Stimulated activated CD4-positive, alpha-beta T cell treated with anti-CD3 and anti-CD28 coated beads, Interleukin-1b, Interleukin-23, amount 100 ng/mL, for 48 hours (primary cell): ENCODE results near the gene PPAT.

Experiments used
- DNase-seq: peaks from one replicate; pipeline ENCODE4 v3.0.0-alpha.2; 2020

Gene PPAT

DNA sequence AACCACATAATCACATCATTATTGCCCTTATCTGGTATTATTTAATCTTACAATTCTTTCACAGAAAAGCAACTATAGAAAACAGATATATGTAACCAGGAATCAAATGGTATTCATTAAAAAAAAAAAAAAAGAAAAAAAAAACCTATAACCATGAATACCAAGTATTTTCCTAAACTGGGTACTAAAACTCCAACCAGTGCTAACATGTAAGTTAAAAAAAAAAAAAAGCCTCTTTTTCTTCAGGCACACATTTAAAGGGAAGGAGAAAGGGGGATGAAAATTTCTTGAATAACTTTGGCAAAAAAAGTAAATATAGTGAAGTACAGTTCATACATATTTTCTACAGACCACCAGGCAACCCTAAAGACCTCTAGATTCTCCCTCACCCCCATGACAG, 2.1 kb downstream of the PPAT start:
- DNase-seq = no peak

DNA sequence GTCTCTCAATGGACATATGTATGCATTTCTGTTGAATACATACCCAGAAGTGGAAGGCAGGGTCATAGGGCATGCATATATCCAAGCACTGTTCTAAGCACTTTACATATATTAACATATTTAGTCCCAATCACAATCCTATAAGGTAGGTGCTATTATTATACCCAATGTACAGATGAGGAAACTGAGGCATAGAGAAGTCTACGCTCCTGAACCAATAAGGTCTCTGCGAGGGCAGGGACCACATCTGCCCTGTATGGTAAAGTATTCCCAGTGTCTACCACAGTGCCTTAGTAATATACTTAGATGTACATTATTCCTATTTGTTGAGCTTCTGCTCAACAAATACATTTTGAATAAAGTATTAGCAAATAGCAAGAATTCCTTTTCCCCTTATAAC, 5.2 kb downstream of the PPAT start:
- no peak for DNase-seq

DNA sequence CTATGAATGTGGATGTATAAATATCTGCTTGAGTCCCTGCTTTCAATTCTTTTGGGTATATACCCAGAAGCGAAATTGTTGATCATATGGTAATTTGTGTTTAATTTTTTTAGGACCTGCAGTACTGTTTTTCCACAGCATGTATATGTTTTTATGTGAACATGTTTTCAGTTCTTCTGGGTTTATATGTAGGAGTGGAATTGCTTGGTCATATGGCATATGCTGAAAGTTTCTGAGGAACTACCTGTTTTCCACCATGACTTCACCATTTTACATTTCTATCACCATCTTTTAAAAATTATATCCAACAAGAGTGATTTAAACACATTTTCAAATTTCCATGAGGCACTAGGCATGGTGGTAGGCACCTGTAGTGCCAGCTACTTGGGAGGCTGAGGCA, 8.2 kb downstream of the PPAT start:
- no peak for DNase-seq

DNA sequence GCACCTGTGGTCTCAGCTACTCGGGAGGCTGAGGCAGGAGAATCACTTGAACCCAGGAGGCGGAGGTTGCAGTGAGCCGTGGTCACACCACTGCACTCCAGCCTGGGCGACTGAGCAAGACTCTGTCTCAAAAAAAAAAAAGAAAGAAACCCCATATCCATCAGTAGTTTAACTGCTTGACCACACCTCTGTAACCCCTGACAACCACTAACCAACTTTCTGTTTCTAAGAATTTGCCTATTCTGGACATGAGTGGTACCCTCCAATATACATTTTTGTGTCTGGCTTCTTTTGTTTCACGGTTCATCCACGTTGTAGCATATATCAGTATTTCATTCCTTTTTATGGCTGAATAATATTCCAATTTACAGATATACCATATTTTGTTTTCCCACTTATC, 9.1 kb downstream of the PPAT start:
- DNase-seq = no peak

DNA sequence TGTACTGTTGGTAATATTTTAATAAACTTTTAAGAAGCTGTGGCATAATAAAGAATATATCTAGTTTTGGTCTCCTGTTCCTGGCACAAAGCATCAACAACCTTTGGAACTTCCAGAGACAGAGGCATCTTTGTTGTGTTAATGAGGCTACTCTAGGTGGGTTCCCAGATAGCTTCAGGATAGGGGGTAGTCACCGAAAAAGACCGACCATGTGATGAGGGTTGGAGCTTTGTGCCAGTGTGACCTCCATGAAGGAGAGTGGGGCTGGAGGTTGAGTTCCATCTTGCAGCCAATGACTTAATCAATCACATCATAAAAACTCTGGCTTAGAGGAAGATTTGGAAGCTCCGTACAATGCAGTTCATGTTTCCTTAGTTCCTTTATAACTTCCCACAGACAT, 9.9 kb downstream of the PPAT start:
- no peak for DNase-seq

DNA sequence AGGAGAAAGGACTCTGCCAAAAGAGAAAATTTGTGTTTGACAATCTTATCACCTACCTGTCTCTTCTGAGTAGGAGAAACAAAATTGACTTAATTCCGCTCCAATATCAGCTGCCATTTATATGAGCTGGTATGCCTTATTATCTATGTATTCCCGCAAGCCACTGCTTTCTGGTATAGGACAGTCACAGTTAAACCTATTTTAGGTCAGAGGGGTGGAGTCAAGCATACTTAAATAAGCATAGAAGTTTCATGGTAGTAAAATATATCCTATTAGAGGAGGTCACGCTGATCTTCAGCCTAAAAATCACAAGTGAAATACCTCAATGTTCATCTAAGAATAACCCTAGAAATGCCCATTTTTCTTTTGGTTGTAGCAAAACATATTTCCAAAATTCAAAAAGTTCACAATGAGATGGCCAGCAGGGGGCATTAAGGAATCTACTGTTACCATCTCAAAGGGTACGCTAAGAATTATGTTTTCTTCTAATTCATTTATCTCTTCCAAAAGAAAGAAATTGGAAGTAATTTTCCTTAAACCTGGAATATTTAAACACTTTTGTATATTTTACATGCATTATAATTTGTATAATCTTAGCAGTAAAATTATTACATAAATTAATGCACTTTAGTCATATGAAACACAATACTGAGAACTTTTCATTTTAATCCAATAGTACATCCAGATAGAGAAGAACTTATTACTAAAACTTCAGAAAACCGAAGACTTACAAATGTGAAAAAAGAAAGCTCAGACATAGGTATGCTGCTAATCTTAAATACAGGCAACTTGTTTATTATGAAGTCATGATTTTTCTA, 10.5 kb downstream of the PPAT start:
- no peak for DNase-seq

DNA sequence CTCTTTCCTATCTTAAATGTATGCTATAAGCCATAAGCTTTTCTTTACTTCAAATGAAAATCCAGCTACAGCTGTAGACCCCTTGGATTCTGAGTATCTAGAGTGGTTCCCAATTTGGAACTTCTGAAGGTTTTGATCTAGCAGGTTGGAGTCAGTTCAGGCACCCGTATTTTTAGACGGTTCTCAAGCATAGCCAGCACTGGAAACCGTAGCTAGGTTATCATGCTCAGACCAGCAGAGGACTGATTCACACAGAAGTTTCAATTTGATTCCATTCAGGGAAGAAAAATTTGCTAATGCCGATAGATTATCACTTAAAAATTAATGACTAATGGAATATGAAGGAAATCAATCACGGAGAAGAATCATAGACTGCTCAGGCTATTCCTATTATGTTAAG, 11.2 kb downstream of the PPAT start:
- DNase-seq = no peak

DNA sequence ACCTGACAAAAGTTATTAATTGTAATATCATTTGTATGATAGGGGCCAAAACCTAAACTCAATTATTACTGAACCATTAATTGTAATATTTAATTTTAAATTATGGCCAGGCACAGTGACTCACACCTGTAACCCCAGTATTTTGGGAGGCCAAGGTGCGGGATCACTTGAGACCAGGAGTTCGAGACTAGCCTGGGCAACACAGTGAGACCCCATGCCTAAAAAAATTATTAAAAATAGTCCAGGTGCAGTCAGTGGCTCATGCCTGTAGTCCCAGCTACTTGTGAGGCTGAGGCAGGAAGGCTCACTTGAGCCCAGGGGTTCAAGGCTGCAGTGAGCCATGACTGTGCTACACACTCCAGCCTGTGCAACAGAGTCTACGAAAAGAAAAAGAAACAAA, 18.0 kb downstream of the PPAT start:
- DNase-seq = no peak

DNA sequence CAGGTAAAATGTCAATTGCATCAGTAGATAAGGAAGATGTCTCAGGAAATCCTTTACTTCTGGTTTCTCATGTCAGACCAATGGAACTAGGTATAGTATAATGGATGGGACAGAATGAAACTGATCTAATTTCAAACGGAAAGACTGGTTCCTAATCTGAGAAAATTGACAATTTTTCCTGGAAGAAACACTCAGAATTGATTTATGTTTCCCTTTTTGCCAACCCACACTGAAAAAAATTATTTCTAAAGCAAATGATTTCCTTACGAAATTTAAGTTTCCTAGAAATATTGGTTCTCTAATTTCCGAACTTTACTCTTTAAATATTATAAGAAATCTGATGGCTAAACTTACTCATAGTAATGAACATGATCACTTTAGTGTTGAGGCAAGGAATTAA, 19.1 kb downstream of the PPAT start:
- DNase-seq = no peak

DNA sequence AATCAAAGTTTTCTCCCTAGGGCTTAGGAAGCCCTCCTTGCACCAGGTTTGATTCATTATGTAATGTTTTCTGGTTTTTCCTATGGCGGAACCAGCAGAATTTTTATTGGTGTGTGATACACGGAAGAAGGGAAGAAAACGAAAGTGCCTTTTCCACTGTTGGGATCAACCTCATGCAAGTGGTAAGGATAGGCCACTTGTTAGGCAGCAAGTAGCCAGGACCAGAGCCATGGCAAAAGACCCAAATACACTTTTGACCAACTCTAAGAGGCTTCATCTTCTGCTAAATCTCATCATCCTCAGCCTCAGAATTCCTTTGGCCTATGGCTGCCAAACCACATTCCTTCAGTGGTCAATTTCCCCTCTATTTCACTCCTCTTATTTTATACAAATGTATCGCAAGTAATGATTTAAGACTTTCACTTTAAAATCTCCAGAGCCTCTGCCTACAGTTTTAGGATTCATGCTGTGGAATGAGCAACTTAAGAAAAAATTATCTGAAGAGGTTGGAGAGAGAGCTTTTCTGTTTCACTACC, 21.2 kb downstream of the PPAT start:
- DNase-seq = no peak

DNA sequence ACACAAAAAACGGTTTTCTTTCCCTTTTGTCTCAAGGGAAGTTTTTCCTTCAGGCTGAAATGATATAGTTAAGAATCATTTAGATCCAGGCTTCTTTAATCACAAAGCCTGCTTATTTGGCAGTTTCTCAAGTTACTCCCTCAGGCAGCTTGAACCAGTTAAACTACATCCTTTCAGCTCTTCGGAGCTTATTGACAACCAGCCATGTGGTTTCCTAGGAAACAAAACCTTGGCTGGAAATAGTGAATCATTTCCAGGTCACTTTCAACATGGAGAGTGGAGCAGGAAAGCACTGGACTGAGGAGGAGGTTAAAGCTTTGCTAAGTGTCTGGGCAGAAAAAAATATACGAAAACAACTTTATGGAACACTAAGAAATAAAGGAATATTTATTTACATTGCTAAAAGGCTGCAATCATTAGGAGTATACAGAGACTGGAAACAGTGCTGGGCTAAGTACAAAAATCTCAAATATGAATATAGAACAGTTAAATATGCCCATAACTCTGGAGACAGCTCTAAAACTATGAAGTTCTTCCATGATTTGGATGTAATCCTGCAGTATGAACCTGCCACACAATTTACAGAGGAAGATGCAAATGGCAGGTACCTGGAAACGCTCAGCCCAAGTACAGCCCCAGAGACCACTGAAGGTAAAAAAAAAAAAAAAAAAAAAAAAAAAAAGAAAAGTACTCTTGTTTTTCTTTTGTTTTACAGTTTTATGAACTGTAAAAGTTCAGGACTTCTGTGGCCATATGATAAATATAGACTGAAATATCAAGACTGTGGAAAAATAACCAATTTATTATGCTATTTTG, 25.0 kb downstream of the PPAT start:
- no peak for DNase-seq

DNA sequence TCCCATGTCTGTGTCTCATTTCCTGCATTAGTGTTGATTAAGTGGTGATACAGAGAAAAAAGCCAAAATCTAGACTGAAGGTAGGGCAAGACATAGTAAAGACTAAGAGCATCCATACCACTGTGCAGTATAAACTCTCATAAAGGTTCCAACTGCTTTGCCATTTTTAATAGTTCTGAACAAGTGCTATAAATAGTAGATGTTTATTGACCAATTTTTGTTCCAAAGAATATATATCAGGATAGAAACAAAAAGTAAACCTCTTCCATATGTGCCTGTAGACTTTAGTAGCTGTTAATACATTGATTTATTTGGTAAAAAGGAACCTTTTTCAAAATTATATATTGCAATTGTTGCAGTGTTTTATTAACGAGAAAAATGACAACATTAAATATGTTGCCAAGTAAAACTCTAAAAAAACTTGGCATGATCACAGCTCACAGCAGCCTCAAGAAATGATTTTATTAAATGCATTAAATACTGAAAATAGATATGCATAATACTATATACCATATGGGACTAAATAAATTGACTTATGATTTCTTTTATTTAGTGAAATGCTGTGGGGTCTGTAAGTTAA, 25.8 kb downstream of the PPAT start:
- no peak for DNase-seq

DNA sequence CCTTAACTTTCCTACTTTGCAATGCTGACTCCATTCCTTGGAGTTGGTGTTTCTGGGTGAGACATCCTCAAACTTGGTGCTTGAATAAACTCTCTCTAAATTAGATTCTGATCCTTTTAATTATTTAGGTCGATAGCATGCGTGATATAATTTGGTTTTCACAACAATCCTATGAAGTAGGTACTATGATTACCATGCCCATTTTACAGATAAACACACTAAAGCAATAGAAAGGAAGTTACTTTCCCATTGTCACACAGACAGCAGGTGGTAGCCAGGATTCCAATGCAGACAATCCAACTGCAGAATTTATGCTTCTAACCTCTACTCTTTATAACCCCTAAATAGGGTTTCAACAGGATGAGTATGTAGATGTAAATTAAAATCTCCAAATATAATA, 26.4 kb downstream of the PPAT start:
- DNase-seq = no peak

DNA sequence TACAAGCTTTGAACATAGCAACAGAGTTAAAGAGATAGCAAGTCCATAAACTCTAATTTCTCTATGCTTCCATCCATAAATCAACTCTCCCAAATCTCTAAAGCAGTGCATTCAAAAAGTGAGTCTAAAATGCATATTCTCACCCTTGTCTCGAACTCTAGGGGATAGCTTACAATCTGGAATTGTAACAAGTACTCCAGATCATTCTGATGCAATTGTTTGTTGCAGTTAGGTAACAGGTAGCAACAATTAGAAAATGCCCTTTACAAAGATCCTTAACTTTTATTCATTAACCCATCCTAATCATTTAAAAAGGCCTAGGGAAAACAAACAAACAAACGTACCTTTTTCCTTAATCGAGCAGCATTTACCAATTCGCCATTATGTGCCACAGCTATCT, 29.3 kb downstream of the PPAT start:
- DNase-seq = no peak

DNA sequence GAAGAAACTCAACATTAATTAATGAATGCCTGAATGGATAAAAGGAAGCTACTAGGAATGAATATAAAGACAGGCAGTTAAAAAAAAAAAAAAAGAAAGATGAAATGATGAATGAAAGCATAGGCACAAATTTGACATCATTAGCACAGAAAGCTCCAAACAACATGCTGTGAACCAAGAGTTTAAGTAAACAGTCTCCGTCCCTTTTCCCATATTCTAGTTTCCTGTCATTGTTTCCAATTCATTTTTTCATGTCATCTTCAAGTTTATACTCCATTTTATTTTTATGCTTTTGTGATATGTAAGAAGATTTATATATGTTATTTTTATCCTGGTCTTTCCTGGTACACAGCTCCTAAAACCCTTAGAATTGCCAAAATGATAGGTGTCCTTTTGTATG, 30.4 kb downstream of the PPAT start:
- no peak for DNase-seq

DNA sequence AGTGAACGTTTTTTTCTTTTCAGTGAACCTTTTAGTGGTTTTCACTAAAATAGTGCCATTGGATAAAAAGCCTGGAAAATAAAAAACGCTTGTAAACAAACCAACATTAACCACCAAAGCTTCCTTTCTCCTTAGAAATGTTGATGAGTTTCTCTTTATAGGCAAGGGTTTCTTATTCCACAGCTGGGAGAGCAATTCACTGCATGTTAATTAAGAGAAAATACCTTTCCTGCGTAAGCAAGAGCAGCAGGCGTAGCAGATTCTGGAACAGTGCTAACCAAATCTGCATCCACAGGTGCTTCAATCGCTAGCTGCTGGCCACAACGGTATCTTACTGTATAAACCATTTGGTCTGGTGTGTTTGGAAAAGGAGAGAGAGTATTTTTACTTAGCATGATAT, 34.9 kb downstream of the PPAT start:
- no peak for DNase-seq

DNA sequence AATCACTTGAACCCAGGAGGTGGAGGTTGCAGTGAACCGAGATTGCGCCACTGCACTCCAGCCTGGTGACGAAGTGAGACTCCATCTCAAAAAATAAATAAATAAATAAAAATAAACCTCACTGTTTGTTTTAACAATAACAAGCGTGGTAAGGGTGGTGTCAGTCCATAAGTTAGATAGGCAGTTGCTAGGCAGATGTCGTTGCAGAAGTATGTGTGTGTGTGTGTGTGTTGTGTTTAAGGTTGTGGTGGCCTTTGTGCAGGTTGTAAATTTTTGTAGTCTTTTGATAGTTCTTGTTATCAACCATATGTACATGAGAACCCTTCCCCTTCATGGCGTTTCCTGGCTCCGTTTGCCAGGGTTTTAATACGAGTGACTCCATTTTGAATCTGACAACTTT, 44.1 kb downstream of the PPAT start:
- no peak for DNase-seq

DNA sequence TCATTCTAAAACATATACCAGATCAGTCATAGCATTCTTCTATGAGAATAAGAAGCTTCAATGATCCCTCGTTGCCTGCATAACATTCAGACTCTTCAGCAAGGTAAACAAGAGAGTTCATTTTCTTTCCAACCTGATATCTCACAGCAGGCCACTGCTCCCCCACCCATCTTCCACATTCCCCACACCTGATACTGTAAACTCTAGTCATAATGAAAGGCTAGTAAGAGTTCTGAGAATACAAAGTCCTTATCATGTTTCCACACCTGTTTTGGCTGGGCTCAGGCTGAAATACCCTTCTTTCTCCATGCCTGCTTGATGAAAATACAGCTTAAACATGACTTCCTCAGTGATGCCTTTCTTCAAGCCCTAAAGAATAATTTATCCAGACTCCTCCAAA, 45.9 kb downstream of the PPAT start:
- no peak for DNase-seq

DNA sequence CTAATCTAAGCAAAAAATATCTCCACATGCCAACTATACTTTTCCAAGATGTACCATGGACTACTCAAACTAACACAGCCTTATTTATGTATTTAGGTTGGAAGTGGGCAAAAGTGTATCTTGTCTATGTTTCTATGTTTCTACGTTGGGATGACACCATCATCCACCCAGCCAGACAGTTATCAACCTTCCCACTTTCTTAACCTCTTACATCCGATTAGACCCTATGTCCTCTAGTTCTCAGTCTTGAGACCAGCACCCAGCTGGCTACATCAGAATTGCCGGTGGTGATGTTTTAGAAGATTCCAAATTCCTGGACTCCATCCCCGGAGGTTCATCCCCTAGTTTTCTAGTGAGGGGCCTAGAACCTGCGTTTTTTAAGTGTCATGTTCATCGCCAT, 47.1 kb downstream of the PPAT start:
- no peak for DNase-seq

DNA sequence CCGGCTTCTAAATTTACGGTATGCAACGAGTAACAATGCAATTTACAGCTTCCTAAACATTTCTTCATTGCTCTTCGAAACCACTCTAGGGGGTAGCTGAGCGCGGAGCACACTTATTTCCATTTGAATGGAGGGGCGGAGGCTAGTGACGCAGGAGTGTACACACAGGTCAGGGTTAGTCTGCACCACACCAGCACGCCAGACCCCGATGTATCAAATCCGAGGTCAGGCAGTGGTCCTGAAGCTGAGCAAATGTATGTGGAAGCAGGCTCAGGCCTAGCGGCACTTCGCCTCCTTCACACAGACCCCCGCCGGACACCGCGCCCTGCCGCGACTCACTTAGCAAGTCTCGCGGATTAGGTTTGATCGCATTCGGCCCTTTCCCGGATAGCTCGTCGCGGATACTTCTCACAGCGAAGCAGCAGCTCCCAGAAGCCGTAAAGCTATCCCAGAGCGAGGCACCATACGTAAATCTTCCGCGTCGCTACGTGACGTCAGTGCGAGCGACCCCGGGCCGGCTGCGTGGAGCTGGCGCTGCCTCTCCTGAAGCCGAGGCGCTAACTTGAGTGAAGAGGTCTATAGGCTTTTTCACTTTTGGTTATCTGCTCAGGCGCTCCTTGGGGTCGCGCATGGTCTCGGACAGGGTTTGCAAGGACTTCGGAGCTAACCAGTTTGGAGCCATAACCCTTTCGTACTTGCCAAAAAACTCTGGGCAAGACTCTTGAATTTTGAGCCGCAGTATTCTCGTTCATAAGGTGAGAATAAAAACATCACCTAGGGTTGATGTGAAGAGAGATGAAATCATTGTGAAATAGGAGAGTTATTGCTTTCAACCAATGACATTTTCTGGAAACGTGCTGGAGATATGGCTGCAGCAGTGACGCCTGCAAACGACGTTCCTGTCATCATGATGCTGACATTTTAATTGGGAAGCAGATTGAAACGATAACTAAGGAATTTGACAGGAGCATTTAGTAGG, 48.1 kb downstream of the PPAT start, which contains the start of gene AASDH:
Gene AASDH (minus strand): TSS at position 469 of the 979 bp plus-strand sequence. CDS start 3,192 bp downstream, outside the sequence.
- peak; percentile 95 for DNase-seq

DNA sequence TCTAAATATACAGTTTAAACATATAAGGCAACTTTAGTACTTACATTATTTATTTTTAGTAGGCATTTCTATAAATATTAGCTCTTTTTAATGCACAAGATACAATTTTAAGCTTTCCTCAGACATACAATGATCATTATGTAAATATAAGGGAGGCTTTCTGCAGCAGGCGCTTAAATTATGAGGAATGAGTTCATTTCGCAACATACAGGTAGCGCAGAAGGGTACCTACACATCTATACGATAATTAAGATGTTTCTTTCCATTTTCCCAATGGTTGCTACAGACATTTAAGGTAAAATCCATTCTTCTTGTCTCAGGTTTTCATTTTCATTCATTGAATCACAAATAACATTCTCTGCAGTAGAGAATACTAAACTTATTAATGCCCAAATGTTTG, 49.3 kb downstream of the PPAT start:
- no peak for DNase-seq

DNA sequence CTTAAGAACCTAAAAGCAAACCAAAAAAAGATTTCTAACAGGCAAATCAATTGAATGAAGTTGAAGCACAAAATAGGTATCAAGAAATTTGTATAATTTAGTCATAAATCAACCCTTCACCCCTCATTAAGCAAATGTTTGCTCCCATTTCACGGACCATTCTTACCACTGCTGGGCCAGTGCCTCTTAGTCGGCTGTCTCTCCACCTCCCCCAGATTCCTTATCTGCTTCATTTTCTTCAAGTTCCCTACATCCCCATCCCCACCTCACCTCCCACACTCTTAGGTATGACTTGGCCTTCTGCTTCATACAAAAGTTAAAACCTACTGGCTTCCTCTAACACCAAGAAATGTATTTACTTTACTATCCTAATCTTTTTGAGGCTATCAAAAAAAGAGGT, 60.0 kb downstream of the PPAT start:
- DNase-seq = no peak
